SH-SY5Y (cell line): ENCODE measurements around the gene LAPTM5.

Source experiments
- GATA2 ChIP-seq: IDR thresholded peaks from 2 replicates; pipeline ENCODE4 v1.6.1; 2011; ENCODE audit warnings: mild to moderate bottlenecking, low read depth, low read length
- GATA3 ChIP-seq: IDR thresholded peaks from 2 replicates; pipeline ENCODE4 v1.6.1; 2011; ENCODE audit warnings: low read depth, mild to moderate bottlenecking, low read length, moderate library complexity

LAPTM5 gene

GRCh38 chr1:30684881-30685795 is 72.4 kb downstream of the LAPTM5 start:
- no peak for TF ChIP-seq GATA2
- TF ChIP-seq GATA3, result no peak

GRCh38 chr1:30684259-30684658 is 73.3 kb downstream of the LAPTM5 start:
- no peak for TF ChIP-seq GATA3
- no peak for TF ChIP-seq GATA2

- TF ChIP-seq GATA3 (no peak), GATA2 (no peak)
These were observed 73.9 kb downstream of the LAPTM5 start for GRCh38 chr1:30683699-30684098.
